AG04450 (cell line): Measurements from ENCODE around the gene MAGI2. TPM values are rescaled to one million over a fixed set of nuclear protein-coding genes. Genes with fewer than 3 reads are reported as not detected.
"Not testable (repeated sequence)": the region's sequence is repeated elsewhere in the genome, so short reads cannot be mapped to it uniquely, and the experiment has no call there.

Experiments
- CTCF ChIA-PET: fragments of 300-600, 350-600 bp; formaldehyde crosslinking; extraction: SDS; loops from one replicate; lab custom pipeline; 2022; ENCODE audit warnings: antibody characterized with exemption, inconsistent platforms; lab: Charles Lee
- POLR2A ChIA-PET: fragments of 350-600 bp; formaldehyde crosslinking; extraction: SDS; loops from one replicate; lab custom pipeline; 2021; ENCODE audit warnings: antibody characterized with exemption, inconsistent platforms; lab: Yijun Ruan, JAX
- DNase-seq: peaks from one replicate; pipeline ENCODE4 v3.0.0-alpha.2; 2011; ENCODE audit warnings: low read depth, low spot score
- H3K27ac ChIP-seq: one replicate; pipeline ENCODE4 v1.5.1; 2012; ENCODE audit warnings: low read depth, low read length, control low read depth
- H3K27me3 ChIP-seq: one replicate; pipeline ENCODE4 v1.6.0; 2012; ENCODE audit warnings: low read length; ENCODE audit not compliant: control insufficient read depth, insufficient read depth
- H3K4me3 ChIP-seq: 2 replicates; pipeline ENCODE4 v1.5.1; 2011; ENCODE audit warnings: mild to moderate bottlenecking, low read depth, low read length, control low read depth
- H3K9me3 ChIP-seq: 2 replicates; pipeline ENCODE4 v1.5.1; 2012; ENCODE audit warnings: low read length; ENCODE audit not compliant: control insufficient read depth, insufficient read depth
- CTCF ChIP-seq: IDR thresholded peaks from 2 replicates; pipeline ENCODE4 v1.5.1; 2011; ENCODE audit warnings: low read depth, low read length, control low read depth, inconsistent platforms
- polyA plus RNA-seq: library from polyadenylated mRNA; depleted of rRNA; stranded (reverse); fragments of >200 nt; gene quantifications from 2 replicates; pipeline ENCODE4 v1.2.3, GENCODE V29; 2011

The MAGI2 gene
- polyA plus RNA-seq, 1 experiment, result 2.3 TPM

- Histone ChIP-seq H3K4me3 (no peak overlapping the region), H3K27me3 (no peaks in the 10 kb centered on the region), H3K27ac (no peak overlapping the region), H3K9me3 (no peaks in the 10 kb centered on the region)
- no peak for TF ChIP-seq CTCF
- ChIA-PET POLR2A (no interaction called here), CTCF (no interaction called here)
- no peak for DNase-seq
Observed at GRCh38 chr7:78306634-78307033, 1146.8 kb downstream of the MAGI2 start.

GRCh38 chr7:78301407-78301806 lies 1152.1 kb downstream of the MAGI2 start:
- H3K4me3 ChIP-seq, result no peak overlapping the region
- POLR2A ChIA-PET, result no interaction called here

GRCh38 chr7:78299088-78299487 lies 1154.4 kb downstream of the MAGI2 start:
- DNase-seq, result no peak
- CTCF ChIA-PET, result no interaction called here

More at GRCh38 chr7:78301407-78301806, 1152.1 kb downstream of the MAGI2 start:
- TF ChIP-seq CTCF, result no peak
- DNase-seq, result no peak
- CTCF ChIA-PET, result no interaction called here
- Histone ChIP-seq H3K9me3 (no peaks in the 10 kb centered on the region), H3K27ac (no peak overlapping the region), H3K27me3 (no peaks in the 10 kb centered on the region)

GRCh38 chr7:78296644-78297371 lies 1156.7 kb downstream of the MAGI2 start:
- H3K4me3 ChIP-seq, result no peak overlapping the region
- no peak for TF ChIP-seq CTCF
- H3K27me3 ChIP-seq, result no peaks in the 10 kb centered on the region
- DNase-seq, result no peak
- ChIA-PET POLR2A (no interaction called here), CTCF (no interaction called here)
- no peak overlapping the region for H3K27ac ChIP-seq
- no peaks in the 10 kb centered on the region for H3K9me3 ChIP-seq

More at GRCh38 chr7:78299088-78299487, 1154.4 kb downstream of the MAGI2 start:
- Histone ChIP-seq H3K27ac (no peak overlapping the region), H3K4me3 (no peak overlapping the region), H3K9me3 (no peaks in the 10 kb centered on the region), H3K27me3 (no peaks in the 10 kb centered on the region)
- POLR2A ChIA-PET, result no interaction called here
- no peak for TF ChIP-seq CTCF

- Histone ChIP-seq H3K9me3 (no peaks in the 10 kb centered on the region), H3K4me3 (no peak overlapping the region), H3K27ac (no peak overlapping the region), H3K27me3 (no peaks in the 10 kb centered on the region)
- POLR2A ChIA-PET, result no interaction called here
- no peak for TF ChIP-seq CTCF
- CTCF ChIA-PET, result no interaction called here
- DNase-seq, result no peak
Observed at GRCh38 chr7:78296046-78296597, 1157.3 kb downstream of the MAGI2 start.

GRCh38 chr7:78289471-78289870 lies 1164.0 kb downstream of the MAGI2 start:
- H3K27ac ChIP-seq, POLR2A ChIA-PET, DNase-seq, CTCF ChIA-PET, H3K9me3 ChIP-seq, H3K4me3 ChIP-seq, H3K27me3 ChIP-seq: not testable (repeated sequence)
